GM21526 (cell line): ENCODE data around the gene TPSG1.
"Not testable (repeated sequence)": the region's sequence is repeated elsewhere in the genome, so short reads cannot be mapped to it uniquely, and the experiment has no call there.

Source experiments
- ATAC-seq: cut with Tn5 transposase; IDR thresholded peaks from one replicate; pipeline ENCODE4 v1.9.1; 2021; ENCODE audit warnings: moderate library complexity; ENCODE audit not compliant: unreplicated experiment, low FRiP score

The TPSG1 gene

GRCh38 chr16:1225051-1225451, at the start of gene TPSG1:
Gene TPSG1 (minus strand): TSS chr16:1225268. CDS start chr16:1225252, 16 bp downstream.
- no peak for ATAC-seq

- no peak for ATAC-seq
These were observed 49.7 kb upstream of the TPSG1 start for GRCh38 chr16:1274767-1275166.

- no peak for ATAC-seq
These were observed 48.7 kb upstream of the TPSG1 start for GRCh38 chr16:1273816-1274215.

- ATAC-seq: no peak
These were observed 47.6 kb upstream of the TPSG1 start for GRCh38 chr16:1272453-1273198.

- not testable (repeated sequence) for ATAC-seq
These were observed 46.8 kb upstream of the TPSG1 start for GRCh38 chr16:1271724-1272413.

GRCh38 chr16:1271380-1271723, 46.3 kb upstream of the TPSG1 start:
- ATAC-seq: no peak

- not testable (repeated sequence) for ATAC-seq
These were observed 44.4 kb upstream of the TPSG1 start for GRCh38 chr16:1269418-1269817.

- ATAC-seq: no peak
These were observed 40.8 kb upstream of the TPSG1 start for GRCh38 chr16:1265826-1266225.

GRCh38 chr16:1265090-1265630, 40.1 kb upstream of the TPSG1 start:
- no peak for ATAC-seq

GRCh38 chr16:1264345-1265089, 39.4 kb upstream of the TPSG1 start:
- ATAC-seq: no peak

- ATAC-seq: no peak
These were observed 38.7 kb upstream of the TPSG1 start for GRCh38 chr16:1263591-1264344.

- ATAC-seq: no peak
These were observed 37.8 kb upstream of the TPSG1 start for GRCh38 chr16:1262846-1263221.

GRCh38 chr16:1262210-1262845, 37.3 kb upstream of the TPSG1 start:
- ATAC-seq: no peak

GRCh38 chr16:1261131-1261892, 36.2 kb upstream of the TPSG1 start:
- ATAC-seq: no peak

- ATAC-seq: no peak
These were observed 35.1 kb upstream of the TPSG1 start for GRCh38 chr16:1260101-1260680.

- no peak for ATAC-seq
These were observed 34.6 kb upstream of the TPSG1 start for GRCh38 chr16:1259760-1260068.

- ATAC-seq: no peak
These were observed 34.1 kb upstream of the TPSG1 start for GRCh38 chr16:1258906-1259759.

- ATAC-seq: no peak
These were observed 33.1 kb upstream of the TPSG1 start for GRCh38 chr16:1258225-1258600.
